HG02759 (cell line): ENCODE measurements around the gene MAT1A.

ENCODE experiments used
- ATAC-seq: cut with Tn5 transposase; IDR thresholded peaks from one replicate; pipeline ENCODE4 v1.9.1; 2021; ENCODE audit warnings: mild to moderate bottlenecking, moderate library complexity; ENCODE audit not compliant: unreplicated experiment

Gene MAT1A

DNA sequence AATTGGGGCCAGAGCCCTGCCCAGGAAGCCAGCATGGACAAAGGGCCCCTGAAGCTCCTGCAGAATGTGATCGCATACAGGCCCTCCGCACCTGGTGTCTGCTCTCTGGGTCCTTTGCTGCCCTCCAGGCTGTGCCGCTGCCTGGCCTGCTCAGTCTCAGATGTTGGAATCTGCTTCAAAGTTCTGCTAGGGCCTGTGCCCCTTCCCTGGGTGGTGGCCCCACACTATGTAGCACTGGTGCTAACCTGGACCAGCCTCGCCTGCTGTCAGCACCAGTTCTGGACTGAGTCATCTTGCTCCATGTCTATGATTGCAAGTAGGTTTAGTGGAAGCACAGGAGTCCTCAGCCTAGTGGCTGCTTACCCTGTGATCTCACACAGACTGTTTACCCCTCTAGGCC lies 6.3 kb downstream of the MAT1A start:
- no peak for ATAC-seq

DNA sequence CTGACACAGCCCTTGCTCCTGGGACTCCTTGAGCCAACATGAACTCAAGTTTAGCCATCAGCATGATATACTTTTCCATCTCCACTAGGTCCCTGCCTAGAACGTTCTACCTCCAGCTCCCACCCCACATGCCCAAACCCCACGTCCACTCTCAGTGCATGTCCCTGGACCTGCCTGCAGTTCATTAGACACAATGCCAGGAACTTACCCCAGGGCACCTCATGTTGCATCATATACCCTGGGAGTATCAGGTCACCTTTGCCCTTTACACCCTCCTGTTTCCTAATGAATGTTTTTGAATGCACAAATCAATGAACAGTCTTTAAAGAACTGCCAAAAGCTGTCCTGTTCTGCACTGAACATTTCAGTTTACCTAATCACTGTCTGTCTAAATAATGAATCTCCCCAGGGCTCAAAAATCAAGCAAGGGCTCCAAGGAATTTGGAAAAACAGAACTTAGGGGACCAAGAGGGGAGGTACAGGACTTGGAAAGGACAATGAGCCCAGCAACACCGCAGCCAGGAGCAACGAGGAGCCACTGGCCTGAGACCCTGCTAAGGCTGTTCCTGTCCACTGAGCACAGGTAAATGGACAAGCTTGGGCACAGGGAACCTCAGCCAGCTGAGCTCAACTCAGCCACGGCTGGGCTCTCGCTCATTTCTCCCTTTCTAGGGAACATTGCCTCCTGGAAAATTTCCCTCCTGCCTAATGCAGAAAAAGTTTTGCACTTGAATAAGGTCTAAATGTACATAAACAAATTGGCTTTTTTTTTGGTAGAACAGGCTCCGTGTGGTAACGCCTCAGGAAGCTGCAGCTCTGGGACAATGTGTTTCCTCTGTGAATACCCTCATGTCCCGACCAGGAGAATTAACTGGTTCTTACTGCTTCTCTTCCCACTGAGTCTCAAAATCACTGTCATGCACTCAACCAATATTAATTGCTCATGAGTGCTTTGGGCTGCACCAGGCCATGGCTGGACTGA lies 7.4 kb downstream of the MAT1A start:
- no peak for ATAC-seq

DNA sequence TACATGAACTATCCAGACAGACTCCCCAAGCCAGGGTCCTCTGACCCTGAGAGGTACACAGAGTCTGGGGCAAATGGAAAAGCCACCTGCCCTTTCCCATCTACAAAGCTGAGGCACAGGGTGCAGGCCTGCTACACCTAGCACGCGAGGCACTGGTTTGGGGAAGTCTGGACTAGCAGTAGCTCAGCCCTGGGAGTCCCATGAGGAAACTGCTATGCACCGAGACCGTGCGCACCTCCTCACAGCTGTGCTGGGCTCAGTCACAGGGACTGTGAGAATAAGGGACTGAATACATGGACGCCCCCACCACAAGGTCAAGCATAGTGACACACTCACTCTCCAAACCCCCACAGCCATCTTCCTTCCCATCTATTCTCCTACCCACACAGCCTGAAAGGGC lies 8.2 kb downstream of the MAT1A start:
- peak; percentile 76 for ATAC-seq

DNA sequence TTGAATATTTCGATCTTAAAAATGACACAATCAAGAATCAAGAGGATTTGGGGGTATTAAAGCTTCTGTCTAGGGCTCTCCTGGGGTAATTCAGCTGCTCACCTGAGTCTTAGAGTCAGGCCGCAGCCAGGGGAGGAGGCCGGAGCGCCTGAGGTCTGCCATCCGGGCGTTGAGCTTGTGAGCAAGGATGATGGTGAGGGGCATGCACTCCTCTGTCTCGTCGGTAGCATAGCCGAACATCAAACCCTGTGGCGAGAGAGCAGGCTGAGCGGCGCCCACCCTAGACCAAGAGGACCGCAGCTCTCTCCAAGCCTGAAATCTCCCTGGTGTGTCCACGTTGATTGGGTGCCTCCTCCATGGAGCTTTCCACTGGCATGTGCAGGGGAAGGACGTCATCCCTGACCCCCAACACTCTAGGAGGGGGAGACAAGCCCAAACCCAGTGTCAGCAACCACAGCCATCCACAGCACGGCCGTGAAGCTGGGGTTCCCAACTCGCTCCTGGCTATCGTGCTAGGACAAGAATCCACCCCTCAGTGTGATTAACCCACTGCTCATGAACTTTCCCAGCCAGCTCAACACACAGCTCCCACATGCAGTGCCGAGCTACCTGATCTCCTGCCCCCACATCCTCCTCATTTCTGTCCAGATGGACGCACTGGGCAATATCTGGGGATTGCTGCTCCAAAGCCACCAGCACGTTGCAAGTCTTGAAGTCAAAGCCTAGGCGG lies 9.2 kb downstream of the MAT1A start:
- no peak for ATAC-seq

DNA sequence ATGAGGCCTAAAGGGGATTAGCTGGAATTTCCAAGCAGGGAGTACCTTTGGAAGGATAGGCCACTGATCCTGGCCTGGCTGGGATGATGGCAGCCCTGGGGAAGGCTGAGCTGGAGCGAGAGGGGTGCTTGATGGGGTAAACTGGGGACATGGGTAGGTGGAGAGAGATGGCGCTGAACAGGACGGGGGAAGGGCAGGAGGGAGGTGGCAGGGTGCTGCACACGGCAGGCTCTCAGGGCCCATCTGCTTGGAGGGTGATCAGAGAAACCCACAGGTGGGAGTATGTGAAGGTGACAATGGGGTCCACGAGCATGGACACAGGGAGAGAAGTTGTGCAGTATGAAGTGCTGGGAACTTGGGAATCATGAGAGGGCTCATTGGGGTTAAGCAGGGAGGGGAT lies 10.3 kb downstream of the MAT1A start:
- ATAC-seq: no peak

DNA sequence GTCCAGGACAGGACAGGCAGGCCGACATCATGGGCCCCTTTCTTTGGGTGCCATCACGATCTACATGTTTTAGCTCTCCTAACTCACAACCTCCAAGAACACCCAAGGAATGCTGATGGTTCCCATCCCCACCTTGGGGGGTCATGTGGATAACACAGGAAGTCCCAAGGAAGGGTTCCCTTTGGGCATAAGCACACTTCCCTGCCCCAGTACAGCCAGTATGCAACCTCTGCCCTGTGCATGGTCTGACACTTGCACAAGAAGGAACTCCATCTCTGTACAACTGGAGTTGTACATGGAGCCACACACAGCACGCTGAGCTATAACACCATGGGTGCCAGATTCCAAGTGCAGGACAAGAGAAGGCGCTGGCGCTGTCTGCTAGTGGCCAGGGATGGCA lies 11.0 kb downstream of the MAT1A start:
- no peak for ATAC-seq

DNA sequence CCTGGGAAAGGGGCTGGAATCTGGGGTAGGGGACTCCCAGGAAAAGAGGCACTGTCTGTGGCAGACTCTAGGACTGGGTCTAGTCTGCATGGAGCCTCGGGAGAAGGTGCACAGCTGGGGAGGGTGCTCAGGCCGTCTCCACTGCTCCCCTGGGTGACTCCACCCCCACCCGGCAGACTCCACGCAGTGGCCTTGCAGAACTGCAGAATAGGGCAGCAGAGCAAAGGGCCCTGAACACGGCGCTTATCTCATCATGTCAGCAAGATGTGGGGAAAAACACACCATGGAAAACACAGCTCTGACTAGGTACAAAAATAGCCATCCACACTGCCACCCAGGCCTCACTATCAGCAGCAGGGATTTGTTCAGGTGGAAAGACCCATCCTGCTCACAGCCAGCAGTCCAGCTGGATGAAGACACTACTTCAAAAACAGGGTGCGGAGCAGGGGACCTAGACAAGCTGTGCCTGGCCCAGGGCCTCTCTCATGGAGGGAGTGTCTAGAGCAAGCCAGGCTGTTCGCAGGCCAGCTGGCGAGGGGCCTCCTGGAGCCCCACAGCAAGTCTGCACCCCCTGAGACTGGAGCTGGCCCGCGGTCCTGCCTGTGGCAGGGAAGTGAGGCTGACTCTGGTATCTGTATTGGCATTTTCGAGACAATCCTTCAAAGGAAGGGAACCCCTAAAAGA lies 11.7 kb downstream of the MAT1A start:
- no peak for ATAC-seq

DNA sequence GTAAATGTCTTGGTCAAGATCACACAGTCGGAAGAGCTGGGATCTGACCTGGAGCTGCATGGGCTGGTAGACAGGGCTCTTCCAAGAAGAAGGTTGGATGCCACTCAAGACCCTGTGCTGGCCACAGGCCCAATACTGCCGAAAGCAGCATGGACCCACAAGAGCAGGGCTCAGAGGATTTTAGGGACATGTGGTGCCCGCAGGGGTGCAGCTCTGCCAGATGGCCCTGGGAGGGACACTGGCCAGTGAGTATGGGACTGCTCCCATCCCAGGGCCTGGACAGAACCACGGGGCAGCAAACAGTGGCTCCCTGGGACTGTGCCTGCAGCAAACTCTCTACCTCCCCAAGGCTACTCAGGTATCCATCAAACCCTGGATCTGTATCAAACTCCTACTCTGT lies 12.4 kb downstream of the MAT1A start:
- ATAC-seq: no peak

DNA sequence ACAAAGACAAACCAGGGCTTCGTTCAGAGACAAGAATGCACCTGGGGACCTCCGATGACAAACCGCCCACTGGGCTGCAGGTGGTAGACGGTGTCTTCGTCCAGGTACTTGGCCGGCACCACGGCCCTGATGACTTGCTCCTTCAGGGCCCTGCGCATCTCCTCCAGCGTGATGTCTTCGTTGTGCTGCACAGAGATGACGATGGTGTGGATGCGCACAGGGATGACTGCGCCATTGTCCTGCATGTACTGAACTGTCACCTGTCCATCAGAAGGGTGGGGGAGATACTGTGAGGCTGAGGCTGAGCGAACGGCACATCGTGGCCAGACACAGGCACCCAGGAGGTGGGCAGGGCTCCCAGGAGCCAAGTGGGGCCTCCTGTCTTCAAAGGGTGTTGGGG lies 13.1 kb downstream of the MAT1A start:
- no peak for ATAC-seq

DNA sequence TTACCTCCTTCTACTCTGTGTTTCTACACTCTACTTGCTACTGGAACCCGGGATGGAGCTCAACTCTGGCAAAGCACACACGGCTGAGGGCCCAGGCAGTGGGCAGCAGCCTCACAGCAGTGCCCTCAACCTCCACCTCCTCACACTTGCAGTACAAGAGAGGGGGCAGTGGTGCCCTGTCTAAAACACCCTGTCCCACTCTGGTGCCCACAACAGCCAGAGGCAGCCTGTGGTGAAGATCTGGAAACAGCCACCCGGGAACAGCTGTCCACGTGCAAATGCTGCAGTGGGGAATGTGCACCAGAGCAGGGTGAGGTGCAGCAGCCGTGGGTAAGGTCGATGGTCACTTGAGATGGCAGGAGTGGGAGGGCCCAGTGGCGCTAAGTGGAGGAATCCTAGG lies 13.7 kb downstream of the MAT1A start:
- no peak for ATAC-seq

DNA sequence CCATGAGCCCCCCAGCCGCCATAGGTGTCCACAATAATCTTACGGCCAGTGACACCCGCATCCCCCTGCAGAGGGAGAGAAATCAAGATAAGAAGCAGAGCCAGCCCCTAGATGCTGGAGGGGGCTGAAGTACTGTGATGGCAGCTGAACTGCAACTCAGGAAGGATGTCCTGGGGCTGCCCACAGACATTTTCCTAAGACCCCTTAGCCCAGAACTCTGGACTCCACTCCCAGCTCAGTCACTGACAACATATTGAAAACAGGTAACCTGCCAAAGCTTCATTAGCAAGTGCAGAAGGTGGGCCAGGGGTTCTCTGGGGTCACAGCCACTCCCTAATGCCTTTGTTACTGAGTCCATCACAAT lies 14.3 kb downstream of the MAT1A start:
- no peak for ATAC-seq

DNA sequence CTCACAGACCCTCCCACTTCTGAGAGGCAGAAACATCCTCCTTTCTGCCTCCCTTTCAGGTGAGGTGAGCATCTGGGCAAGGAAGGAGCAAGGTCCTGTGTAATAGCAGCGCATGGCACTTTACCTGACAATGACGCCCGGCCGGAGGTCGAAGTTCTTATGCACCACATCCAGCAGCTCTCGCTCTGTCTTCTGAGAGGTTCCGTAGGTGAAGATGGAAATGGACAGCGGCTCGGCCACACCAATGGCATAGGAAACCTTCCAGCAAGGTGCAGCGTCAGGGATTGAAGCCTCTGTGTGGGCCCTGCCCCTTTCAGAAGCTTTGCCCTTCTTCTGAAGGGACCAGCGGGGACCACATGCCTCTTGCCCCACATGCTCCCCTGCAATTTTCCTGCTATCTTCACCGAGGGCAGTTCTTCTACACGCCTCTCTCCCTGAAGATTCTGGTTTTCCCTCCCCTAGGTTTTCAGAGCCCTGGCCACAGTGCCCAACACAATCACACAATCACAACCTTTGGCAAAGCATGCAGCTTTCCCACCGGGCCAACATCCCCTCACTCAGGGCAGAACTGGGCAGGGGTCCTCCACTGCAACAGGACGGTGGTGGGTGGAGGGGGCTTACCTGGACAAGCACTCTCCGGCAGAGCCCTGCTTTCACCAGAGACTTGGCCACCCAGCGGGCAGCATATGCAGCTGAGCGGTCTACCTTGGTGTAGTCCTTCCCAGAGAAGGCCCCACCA lies 14.9 kb downstream of the MAT1A start:
- no peak for ATAC-seq

DNA sequence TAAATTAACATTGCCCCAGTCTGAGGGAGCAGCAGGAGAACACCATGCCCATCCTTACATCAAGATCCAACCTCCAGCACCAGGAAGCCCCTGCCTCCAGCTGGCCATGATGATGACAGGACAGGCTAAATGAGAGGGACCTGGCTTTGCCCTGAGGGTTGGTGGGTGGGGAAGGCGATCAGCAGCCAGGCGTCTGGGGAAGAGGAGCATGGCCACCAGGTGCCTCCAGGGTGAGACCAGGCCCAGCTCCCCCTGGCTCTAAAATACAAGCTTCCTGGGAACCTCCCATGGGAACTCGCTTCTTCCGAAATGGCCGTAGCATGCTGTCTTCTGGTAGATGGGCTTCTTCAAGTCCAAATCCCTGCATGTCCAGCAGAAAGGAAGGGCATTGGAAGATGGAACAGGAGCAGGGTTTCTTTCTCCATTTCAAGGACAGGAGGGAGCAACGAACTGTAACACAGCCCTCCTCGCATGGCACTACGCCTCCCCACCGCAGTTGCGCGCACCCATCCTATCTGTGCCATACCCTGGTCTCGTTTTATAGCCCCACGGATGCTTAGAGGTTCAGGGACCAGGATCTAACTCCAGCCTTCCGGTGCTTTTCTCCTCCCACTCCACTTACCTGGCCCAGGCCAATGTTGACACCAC lies 15.8 kb downstream of the MAT1A start:
- ATAC-seq: no peak

DNA sequence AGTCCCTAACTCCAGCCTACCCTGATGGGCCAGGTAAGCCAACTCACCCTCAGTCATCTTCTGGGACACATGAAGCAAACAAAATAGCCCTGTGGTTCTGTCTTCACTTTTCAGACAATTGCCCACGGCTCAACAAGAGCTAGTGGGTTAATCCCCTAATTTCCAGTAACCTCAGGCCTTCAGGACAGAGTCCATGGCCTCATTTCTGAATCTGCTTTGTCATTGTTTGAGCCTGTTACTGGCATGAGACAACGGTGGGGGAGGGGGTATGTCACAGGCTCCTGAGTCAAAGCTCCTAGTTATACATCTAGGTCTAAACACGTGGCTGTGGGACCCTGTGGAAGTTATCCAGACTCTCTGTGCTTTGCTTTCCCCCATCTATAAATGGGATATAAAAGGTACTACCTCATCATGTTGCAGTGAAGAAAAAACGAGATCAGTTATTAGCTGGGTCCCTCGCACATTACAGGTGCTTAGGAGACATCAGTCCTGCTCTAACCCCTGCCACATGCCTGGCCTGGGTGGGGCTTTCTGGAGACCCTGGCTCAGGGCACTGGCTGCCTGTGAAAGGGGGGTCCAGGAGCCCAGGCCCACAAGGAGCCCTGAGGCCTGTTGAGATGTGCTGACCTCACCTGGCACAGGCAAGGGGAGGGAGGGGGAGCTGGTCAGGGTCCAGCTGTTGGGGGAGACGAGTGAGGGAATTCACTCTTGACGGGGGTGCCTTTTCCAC lies 16.5 kb downstream of the MAT1A start:
- ATAC-seq: no peak

DNA sequence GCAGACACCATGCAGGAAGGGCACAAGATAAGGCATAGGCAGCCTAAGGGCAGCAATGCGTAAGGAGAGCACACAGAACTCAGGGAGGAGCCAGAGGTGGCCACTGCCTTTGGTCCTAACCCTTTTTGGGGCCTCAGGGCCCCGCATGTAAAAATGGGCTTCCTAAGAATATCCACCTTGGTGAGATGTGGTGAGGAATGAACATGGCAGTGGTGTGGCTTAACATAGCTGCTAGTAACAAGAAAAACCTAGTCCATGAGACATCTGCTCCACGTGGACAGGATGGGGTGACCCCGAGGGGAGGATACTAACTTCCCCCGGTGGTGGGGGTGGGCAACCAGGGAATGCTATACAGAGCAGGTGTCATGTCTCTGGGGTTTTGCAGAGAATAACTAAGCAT lies 18.0 kb downstream of the MAT1A start:
- ATAC-seq: no peak

DNA sequence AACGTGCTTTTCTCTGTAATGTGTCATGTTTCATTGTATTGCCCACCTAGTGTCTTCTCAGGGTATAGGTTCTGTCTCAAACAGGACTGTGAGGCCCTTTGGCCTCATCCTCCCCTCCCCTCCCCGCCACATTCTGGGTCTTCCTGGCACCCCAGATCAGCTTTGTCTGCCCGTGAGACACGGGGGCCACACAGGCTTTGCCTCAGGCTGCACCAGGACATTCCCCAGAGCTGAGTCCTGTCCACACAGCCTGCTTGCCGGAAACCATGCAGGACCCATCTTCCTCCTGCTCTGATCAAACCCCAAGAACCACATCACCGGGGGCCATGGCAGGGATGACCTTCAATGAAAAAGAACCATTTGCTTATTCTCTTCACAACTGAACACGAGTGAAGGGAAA lies 18.6 kb downstream of the MAT1A start:
- no peak for ATAC-seq

DNA sequence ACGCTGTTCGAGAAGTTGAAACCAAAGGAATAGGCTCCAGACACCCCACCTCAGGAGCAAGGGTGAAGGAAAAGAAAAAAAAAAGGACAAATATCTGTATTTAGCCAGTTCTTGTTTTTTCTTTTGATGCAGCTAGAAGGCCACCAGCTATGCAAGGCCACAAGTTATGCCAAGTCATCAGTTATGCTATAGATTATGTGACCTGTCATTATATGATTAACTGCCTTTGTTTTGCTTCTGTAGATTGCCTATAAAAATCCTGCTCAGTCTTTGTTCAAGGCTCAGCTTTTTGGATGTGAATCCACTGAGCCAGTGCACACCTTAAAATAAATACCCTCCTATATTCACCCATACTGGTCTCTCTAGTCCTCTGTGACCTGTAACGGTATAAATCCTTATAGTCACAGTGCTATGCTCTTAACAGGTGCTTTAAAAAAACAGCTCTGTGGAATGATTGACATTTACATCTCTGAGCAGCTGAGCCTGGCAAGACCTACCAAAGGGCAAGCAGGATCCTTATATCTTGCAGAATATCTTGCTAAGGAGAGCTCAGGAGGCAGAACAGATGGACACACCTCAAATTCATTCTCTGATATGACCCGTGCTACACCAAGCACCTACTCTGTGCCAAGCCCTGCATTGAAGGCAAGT lies 20.4 kb downstream of the MAT1A start:
- ATAC-seq: no peak

DNA sequence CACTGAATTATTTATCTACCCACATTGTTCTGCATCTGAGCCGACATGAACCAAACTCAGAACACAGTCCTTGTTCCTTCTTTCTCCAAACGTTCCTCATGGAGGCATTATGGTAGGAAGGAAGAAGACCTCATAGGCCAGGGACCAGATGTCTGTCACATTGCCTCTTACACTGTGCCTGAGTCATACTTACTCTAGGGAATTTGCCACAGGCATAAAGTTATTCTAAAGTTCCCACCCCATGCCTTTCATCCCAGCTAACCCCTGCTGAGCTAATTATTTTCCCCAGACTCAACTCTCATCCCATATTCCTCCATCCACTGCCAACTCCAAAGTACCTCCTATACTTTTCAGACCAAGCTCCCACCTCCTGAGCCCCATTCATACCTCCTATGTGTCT lies 21.2 kb downstream of the MAT1A start:
- ATAC-seq: no peak

DNA sequence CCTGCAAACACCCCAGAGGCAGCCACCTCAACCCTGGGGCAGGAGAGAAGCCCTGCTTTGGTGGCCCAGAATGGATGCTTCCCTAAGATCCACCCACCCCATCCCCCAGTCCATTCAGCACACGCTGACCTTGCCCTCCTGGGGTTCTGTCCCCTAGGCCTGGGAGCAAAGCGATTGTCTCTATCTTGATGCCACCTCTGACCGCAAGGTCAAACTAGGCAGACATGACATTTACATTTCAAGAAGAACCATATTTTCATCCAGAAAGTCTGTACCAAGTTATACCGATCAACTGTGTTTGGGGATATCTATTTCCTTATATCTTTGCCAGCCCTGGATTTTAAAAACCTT lies 23.0 kb downstream of the MAT1A start:
- no peak for ATAC-seq
